Upper lobe of right lung (tissue), 1 donor: ENCODE measurements around the gene TRAM2. TPM values are rescaled to one million over a fixed set of nuclear protein-coding genes. Genes with fewer than 3 reads are reported as not detected.

Source experiments
- ATAC-seq: fragments of 200-7000 bp; cut with Tn5 transposase; one replicate; pipeline ENCODE4 v1.9.1; 2020; ENCODE audit warnings: mild to moderate bottlenecking, moderate library complexity
- DNase-seq: peaks from one replicate; pipeline ENCODE4 v3.0.0-alpha.2; 2020
- H3K27ac ChIP-seq: fragments of 200-600 bp; one replicate; pipeline ENCODE4 v1.8.0; 2022
- H3K27me3 ChIP-seq: fragments of 200-600 bp; one replicate; pipeline ENCODE4 v1.8.0; 2022; ENCODE audit warnings: mild to moderate bottlenecking
- H3K36me3 ChIP-seq: fragments of 200-600 bp; one replicate; pipeline ENCODE4 v1.8.0; 2022
- H3K4me1 ChIP-seq: fragments of 200-600 bp; one replicate; pipeline ENCODE4 v1.8.0; 2022
- H3K4me3 ChIP-seq: fragments of 200-600 bp; one replicate; pipeline ENCODE4 v1.8.0; 2022; ENCODE audit warnings: mild to moderate bottlenecking
- H3K9me3 ChIP-seq: fragments of 200-600 bp; one replicate; pipeline ENCODE4 v1.8.0; 2022
- CTCF ChIP-seq: fragments of 200-600 bp; IDR thresholded peaks from one replicate; pipeline ENCODE4 v1.8.0; 2022; ENCODE audit warnings: antibody characterized with exemption
- intact Hi-C: fragments of 100-400 bp; cut with DNase I; formaldehyde crosslinking; loops from one replicate; pipeline ENCODE4 v1.11.0; 2022
- total RNA-seq: library from RNA; stranded (reverse); fragmentation: NEBNext Ultra II Directional; extraction: Animal tissue kit (Norgen Biotek cat#: 25700); gene quantifications from one replicate; pipeline ENCODE4 v1.2.1, GENCODE V29; 2021
- donor health status: DM: no; HTN: yes; CAD: no; lungs with severe emphysema.

TRAM2 gene
- total RNA-seq, 1 donor from 2014 or later = 24.2 TPM

- no peak for ATAC-seq
- intact Hi-C loops = no loop called here
- Histone ChIP-seq H3K4me1 (peaks cover 38% of the 10 kb centered on the region), H3K27me3 (no peaks in the 10 kb centered on the region), H3K4me3 (no peak overlapping the region), H3K36me3 (peaks cover 6% of the 10 kb centered on the region), H3K27ac (no peak overlapping the region), H3K9me3 (no peaks in the 10 kb centered on the region)
- DNase-seq = no peak
- TF ChIP-seq CTCF = no peak
Observed at GRCh38 chr6:52540286-52540902, 36.5 kb downstream of the TRAM2 start.

GRCh38 chr6:52539607-52540006 is 37.3 kb downstream of the TRAM2 start:
- no peaks in the 10 kb centered on the region for H3K27me3 ChIP-seq
- no peak overlapping the region for H3K27ac ChIP-seq
- no peak overlapping the region for H3K4me3 ChIP-seq
- intact Hi-C loops = no loop called here
- no peak for ATAC-seq
- no peak for TF ChIP-seq CTCF
- peaks cover 31% of the 10 kb centered on the region for H3K4me1 ChIP-seq
- no peak for DNase-seq
- H3K9me3 ChIP-seq = no peaks in the 10 kb centered on the region
- peaks cover 6% of the 10 kb centered on the region for H3K36me3 ChIP-seq

- ATAC-seq (no peak), DNase-seq (no peak)
- intact Hi-C loops = no loop called here
- Histone ChIP-seq H3K27me3 (no peaks in the 10 kb centered on the region), H3K4me1 (peaks cover 25% of the 10 kb centered on the region), H3K36me3 (peaks cover 6% of the 10 kb centered on the region), H3K27ac (no peak overlapping the region), H3K4me3 (no peak overlapping the region), H3K9me3 (no peaks in the 10 kb centered on the region)
- no peak for TF ChIP-seq CTCF
Observed at GRCh38 chr6:52538901-52539354, 37.9 kb downstream of the TRAM2 start.

GRCh38 chr6:52538252-52538900 is 38.5 kb downstream of the TRAM2 start:
- no peak overlapping the region for H3K27ac ChIP-seq
- intact Hi-C loops = no loop called here
- peaks cover 6% of the 10 kb centered on the region for H3K36me3 ChIP-seq
- DNase-seq (no peak), ATAC-seq (peak; percentile 19)
- H3K4me3 ChIP-seq = no peak overlapping the region
- H3K9me3 ChIP-seq = no peaks in the 10 kb centered on the region
- no peak for TF ChIP-seq CTCF
- no peaks in the 10 kb centered on the region for H3K27me3 ChIP-seq
- peaks cover 21% of the 10 kb centered on the region for H3K4me1 ChIP-seq

- H3K9me3 ChIP-seq = no peaks in the 10 kb centered on the region
- H3K27me3 ChIP-seq = no peaks in the 10 kb centered on the region
- intact Hi-C loops = no loop called here
- H3K4me3 ChIP-seq = no peak overlapping the region
- TF ChIP-seq CTCF = no peak
- peaks cover 6% of the 10 kb centered on the region for H3K36me3 ChIP-seq
- no peak for ATAC-seq
- DNase-seq = no peak
- H3K27ac ChIP-seq = no peak overlapping the region
- peaks cover 21% of the 10 kb centered on the region for H3K4me1 ChIP-seq
Observed at GRCh38 chr6:52537001-52537753, 39.7 kb downstream of the TRAM2 start.
